ENCODE data around the gene SLC52A1. TPM values are rescaled to one million over a fixed set of nuclear protein-coding genes. Genes with fewer than 3 reads are reported as not detected.

SLC52A1 gene
- total RNA-seq, 1 donor: 0.43 TPM

- no peak overlapping the region for H3K4me3 ChIP-seq (ENCODE audit: low read depth, low read length)
- DNase-seq (ENCODE audit: low read depth): no peak
- no peak for TF ChIP-seq CTCF (IDR thresholded peaks at IDR 0.05; ENCODE audit: insufficient read depth, low read depth, low read length)
These were observed 8.3 kb upstream of the SLC52A1 start for GRCh38 chr17:5043524-5043923.

GRCh38 chr17:5042157-5043022, 7.2 kb upstream of the SLC52A1 start:
- H3K4me3 ChIP-seq (ENCODE audit: low read depth, low read length): no peak overlapping the region
- no peak for TF ChIP-seq CTCF (IDR thresholded peaks at IDR 0.05; ENCODE audit: insufficient read depth, low read depth, low read length)
- DNase-seq (ENCODE audit: low read depth): no peak

GRCh38 chr17:5034651-5035050, 575 bp downstream of the SLC52A1 start:
- H3K4me3 ChIP-seq (ENCODE audit: low read depth, low read length): no peak overlapping the region
- no peak for TF ChIP-seq CTCF (IDR thresholded peaks at IDR 0.05; ENCODE audit: insufficient read depth, low read depth, low read length)
- DNase-seq (ENCODE audit: low read depth): no peak

- no peak for TF ChIP-seq CTCF (IDR thresholded peaks at IDR 0.05; ENCODE audit: insufficient read depth, low read depth, low read length)
- DNase-seq (ENCODE audit: low read depth): no peak
- no peak overlapping the region for H3K4me3 ChIP-seq (ENCODE audit: low read depth, low read length)
These were observed 1.2 kb downstream of the SLC52A1 start for GRCh38 chr17:5034063-5034462.

- no peak for TF ChIP-seq CTCF (IDR thresholded peaks at IDR 0.05; ENCODE audit: insufficient read depth, low read depth, low read length)
- no peak overlapping the region for H3K4me3 ChIP-seq (ENCODE audit: low read depth, low read length)
- no peak for DNase-seq (ENCODE audit: low read depth)
These were observed 1.7 kb downstream of the SLC52A1 start for GRCh38 chr17:5033352-5034015.

GRCh38 chr17:5032865-5033264, 2.4 kb downstream of the SLC52A1 start:
- no peak for TF ChIP-seq CTCF (IDR thresholded peaks at IDR 0.05; ENCODE audit: insufficient read depth, low read depth, low read length)
- DNase-seq (ENCODE audit: low read depth): no peak
- H3K4me3 ChIP-seq (ENCODE audit: low read depth, low read length): no peak overlapping the region
